IPS-18a (cell line): Measurements from ENCODE around the gene ZNF22.

Experiments used
- H3K27ac ChIP-seq: one replicate; pipeline ENCODE4 v1.5.1; 2013; ENCODE audit warnings: low read length
- H3K27me3 ChIP-seq: one replicate; pipeline ENCODE4 v1.6.1; 2013; ENCODE audit warnings: mild to moderate bottlenecking, low read length; ENCODE audit not compliant: control insufficient read depth, insufficient read depth
- H3K36me3 ChIP-seq: one replicate; pipeline ENCODE4 v1.6.1; 2013; ENCODE audit warnings: low read depth, low read length; ENCODE audit not compliant: control insufficient read depth
- H3K4me1 ChIP-seq: one replicate; pipeline ENCODE4 v1.6.1; 2013; ENCODE audit warnings: low read depth, low read length; ENCODE audit not compliant: control insufficient read depth
- H3K4me3 ChIP-seq: one replicate; pipeline ENCODE4 v1.5.1; 2013; ENCODE audit warnings: low read length
- H3K9ac ChIP-seq: one replicate; pipeline ENCODE4 v1.6.1; 2013; ENCODE audit warnings: mild to moderate bottlenecking, low read length, moderate library complexity
- H3K9me3 ChIP-seq: one replicate; pipeline ENCODE4 v1.6.1; 2013; ENCODE audit warnings: low read depth, low read length; ENCODE audit not compliant: control insufficient read depth

The ZNF22 gene

DNA sequence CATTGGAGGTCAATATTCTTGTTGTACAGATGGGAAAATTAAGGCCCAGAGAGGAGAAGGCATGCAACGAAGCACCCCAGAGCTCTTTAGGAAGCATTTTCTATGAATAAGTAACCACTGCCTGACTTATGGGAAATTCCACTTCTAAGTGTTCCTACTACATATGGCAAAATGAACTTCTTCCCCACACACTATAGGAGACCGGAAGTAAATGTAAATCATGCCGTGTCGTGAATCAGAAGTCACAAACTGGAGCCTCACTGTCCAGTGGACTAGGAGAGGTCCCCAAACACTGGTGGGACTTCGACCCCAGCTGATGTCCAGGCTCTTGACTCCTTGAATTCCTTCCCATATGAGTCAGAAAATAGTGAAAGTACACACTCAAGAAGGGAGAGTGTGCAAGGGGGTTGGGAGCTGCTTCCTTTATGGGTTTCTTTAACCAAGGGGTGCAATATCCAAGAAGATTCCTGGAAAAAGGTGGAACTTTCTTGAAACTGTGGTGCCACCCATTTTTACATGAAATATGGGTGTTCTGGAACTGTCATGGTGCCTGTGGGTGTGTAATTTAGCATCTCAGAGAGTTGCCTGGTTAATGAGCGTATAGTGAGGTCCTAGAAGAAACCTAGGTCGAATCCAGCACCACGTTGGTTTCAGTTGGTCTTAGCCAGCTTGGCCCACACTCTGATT, 34.5 kb upstream of the ZNF22 start:
- Histone ChIP-seq H3K4me1 (peaks cover 42% of the 10 kb centered on the region), H3K27ac (no peak overlapping the region), H3K9ac (no peak overlapping the region), H3K36me3 (no peaks in the 10 kb centered on the region), H3K9me3 (no peaks in the 10 kb centered on the region), H3K27me3 (no peaks in the 10 kb centered on the region), H3K4me3 (no peak overlapping the region)

DNA sequence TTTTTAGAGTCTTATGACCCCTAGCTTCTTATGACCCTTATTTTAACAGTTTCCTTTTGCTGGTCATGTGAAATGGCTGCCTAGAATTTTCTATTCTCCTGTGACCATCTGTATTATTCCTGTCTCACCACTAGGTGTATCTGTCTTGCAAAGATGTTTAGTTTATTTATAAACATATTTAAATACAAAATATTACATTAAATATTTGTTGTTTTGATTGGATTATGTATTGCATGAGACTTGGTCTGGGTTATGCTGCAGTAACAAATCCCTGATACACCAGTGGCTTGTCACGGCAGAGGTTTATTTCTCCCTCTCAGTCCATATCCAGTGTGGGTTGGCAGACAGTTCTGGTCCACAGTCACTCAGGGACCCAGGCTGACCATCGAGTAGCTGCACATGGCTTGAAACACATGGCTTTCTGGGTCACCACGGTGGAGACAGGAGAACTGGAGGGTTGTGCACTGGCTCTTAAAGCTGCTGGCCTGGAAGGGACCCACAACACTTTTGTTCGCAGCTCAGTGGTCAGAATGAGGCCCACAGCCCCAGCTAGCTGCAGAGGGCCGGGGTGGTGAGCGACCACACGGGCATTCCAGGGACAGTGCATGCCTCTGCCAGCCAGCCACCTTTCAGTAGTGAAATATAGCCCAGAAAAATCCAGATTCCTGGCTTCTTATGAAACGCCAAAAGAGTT, 33.8 kb upstream of the ZNF22 start:
- no peaks in the 10 kb centered on the region for H3K36me3 ChIP-seq
- H3K27me3 ChIP-seq, result no peaks in the 10 kb centered on the region
- peaks cover 38% of the 10 kb centered on the region for H3K4me1 ChIP-seq
- no peak overlapping the region for H3K9ac ChIP-seq
- no peaks in the 10 kb centered on the region for H3K9me3 ChIP-seq
- H3K27ac ChIP-seq, result no peak overlapping the region
- H3K4me3 ChIP-seq, result no peak overlapping the region

DNA sequence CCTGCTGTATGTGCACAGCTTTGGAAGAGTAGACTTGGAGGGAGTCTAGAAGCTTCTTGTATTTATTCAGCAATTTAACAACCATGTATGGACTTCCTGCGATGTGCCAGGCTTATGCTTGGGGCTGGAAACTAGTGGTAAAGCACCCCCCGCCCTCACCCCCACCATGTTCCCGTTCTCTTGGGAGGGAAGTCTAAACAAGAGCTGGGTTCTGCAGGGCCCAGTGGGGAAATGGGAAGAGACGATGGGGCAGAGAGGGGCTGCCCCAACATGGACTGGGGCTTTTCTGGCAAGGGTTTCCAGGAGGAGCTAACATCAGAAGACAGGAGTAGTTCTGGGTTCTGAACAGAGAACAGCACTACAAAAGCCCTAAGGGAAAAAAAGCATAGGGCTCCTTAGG, 33.1 kb upstream of the ZNF22 start:
- Histone ChIP-seq H3K27ac (no peak overlapping the region), H3K4me3 (no peak overlapping the region), H3K9ac (no peak overlapping the region), H3K36me3 (no peaks in the 10 kb centered on the region), H3K27me3 (no peaks in the 10 kb centered on the region), H3K4me1 (peaks cover 38% of the 10 kb centered on the region), H3K9me3 (no peaks in the 10 kb centered on the region)

DNA sequence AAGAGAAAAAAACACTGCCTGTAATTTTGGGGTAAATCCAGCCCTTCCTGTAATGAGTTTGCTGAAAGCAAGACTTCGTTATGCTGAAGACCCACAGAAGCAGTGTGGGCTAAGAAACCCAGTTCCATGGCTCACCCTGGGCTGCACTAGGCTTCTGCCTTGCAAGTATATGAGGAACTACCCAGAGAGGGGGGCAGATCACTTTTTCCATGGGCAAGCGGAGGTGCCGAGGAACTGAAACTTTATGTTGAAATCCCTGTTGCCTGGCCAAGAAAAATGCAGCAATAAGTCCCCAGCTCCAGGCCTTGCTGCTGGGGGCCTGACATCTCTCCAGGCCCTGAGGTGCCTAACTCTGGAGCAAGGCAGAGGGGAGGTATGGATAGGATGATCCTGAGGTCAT, 32.6 kb upstream of the ZNF22 start:
- H3K27ac ChIP-seq, result no peak overlapping the region
- no peaks in the 10 kb centered on the region for H3K27me3 ChIP-seq
- no peaks in the 10 kb centered on the region for H3K9me3 ChIP-seq
- no peak overlapping the region for H3K9ac ChIP-seq
- no peaks in the 10 kb centered on the region for H3K36me3 ChIP-seq
- H3K4me3 ChIP-seq, result no peak overlapping the region
- peaks cover 37% of the 10 kb centered on the region for H3K4me1 ChIP-seq

DNA sequence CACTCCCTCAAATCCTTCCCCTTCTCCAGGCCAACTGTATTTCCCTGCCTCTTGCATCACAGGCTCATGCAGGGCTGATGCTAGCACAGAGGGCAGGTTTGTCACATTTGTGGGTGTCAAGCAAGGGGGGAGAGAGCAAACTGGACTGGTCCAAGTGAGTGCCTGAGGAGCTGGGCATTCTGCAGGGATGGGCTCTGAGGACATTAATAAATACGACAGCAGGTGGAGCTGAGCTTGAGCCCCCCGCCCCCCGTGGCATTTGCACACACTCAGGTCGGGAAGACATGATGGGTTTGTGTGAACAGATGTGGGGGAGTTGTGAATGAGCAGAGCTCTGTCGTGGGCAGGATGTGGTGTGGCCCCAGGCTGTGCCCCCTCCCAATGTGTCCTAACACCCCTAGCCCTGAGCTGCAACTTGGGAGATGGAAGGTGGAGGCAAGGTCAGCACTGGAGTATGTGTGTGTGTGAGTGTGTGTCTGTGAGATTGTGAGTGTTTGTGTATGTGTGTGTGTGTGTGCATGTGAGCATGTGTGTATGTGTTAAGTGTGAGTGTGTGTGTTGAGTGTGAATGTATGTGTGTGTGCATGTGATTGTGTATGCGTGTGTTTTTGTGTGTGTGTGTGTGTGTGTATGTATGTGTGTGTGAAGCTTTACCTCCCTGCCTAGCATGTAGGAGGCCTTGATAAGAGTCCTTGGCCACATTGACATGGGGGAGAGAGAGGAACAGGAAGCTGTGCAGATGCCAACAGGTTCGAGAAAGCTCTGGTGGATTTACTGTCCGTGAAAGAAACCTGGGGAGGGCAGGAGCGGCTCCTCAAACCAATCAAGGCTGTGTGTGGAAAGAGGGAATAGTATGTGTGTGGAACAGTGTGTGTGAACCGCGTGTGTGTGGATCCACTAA, 32.0 kb upstream of the ZNF22 start:
- H3K27ac ChIP-seq, result no peak overlapping the region
- H3K4me1 ChIP-seq, result peaks cover 38% of the 10 kb centered on the region
- no peak overlapping the region for H3K4me3 ChIP-seq
- no peaks in the 10 kb centered on the region for H3K9me3 ChIP-seq
- H3K36me3 ChIP-seq, result no peaks in the 10 kb centered on the region
- H3K9ac ChIP-seq, result no peak overlapping the region
- no peaks in the 10 kb centered on the region for H3K27me3 ChIP-seq

DNA sequence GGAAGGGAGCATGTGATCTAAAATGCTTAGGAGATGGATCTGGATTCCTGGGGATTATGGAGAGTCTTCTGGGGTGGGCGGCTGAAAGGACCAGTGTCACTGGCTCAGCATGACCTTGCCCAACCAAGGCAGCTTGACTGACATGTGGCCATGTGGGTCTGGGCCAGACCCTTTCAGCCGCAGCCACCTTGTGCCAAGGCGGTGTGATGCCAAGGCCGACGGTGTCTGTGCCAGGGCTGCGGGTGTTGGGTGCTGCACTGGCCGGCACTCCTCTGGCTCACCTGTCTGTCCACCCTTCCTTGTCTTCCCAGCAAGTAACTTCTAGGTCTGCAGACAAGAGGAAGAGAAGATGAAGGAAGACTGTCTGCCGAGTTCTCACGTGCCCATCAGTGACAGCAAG, 30.9 kb upstream of the ZNF22 start:
- Histone ChIP-seq H3K9ac (no peak overlapping the region), H3K27ac (no peak overlapping the region), H3K4me3 (no peak overlapping the region)

GRCh38 chr10:44970812-44971395, 29.8 kb upstream of the ZNF22 start:
- Histone ChIP-seq H3K36me3 (no peaks in the 10 kb centered on the region), H3K9ac (no peak overlapping the region), H3K4me1 (peaks cover 31% of the 10 kb centered on the region), H3K4me3 (no peak overlapping the region), H3K9me3 (no peaks in the 10 kb centered on the region), H3K27me3 (no peaks in the 10 kb centered on the region), H3K27ac (no peak overlapping the region)

More for the DNA sequence above, 30.9 kb upstream of the ZNF22 start:
- Histone ChIP-seq H3K4me1 (peaks cover 37% of the 10 kb centered on the region), H3K9me3 (no peaks in the 10 kb centered on the region), H3K27me3 (no peaks in the 10 kb centered on the region), H3K36me3 (no peaks in the 10 kb centered on the region)

DNA sequence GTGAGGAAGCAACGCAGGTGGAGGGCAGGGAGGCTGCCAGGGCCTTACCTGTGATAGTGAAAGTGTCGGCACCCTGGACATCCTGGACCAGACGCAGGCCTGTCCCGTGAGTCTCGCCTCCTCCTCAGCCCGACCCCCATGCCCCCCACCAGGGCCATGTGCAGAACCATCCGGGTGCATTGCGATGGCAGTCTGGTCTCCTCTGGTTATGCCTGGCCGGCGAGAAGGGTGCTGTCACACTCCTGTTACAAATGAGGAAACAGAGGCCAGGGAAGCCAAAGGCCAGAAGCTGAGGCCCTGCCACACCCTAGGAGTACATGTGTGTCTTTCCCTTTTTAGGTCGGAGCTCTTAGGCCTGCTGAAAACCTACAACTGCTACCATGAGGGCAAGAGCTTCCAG, 29.3 kb upstream of the ZNF22 start:
- H3K4me3 ChIP-seq, result no peak overlapping the region
- H3K27me3 ChIP-seq, result no peaks in the 10 kb centered on the region
- H3K4me1 ChIP-seq, result peaks cover 31% of the 10 kb centered on the region
- no peaks in the 10 kb centered on the region for H3K36me3 ChIP-seq
- no peak overlapping the region for H3K27ac ChIP-seq
- H3K9me3 ChIP-seq, result no peaks in the 10 kb centered on the region
- no peak overlapping the region for H3K9ac ChIP-seq

DNA sequence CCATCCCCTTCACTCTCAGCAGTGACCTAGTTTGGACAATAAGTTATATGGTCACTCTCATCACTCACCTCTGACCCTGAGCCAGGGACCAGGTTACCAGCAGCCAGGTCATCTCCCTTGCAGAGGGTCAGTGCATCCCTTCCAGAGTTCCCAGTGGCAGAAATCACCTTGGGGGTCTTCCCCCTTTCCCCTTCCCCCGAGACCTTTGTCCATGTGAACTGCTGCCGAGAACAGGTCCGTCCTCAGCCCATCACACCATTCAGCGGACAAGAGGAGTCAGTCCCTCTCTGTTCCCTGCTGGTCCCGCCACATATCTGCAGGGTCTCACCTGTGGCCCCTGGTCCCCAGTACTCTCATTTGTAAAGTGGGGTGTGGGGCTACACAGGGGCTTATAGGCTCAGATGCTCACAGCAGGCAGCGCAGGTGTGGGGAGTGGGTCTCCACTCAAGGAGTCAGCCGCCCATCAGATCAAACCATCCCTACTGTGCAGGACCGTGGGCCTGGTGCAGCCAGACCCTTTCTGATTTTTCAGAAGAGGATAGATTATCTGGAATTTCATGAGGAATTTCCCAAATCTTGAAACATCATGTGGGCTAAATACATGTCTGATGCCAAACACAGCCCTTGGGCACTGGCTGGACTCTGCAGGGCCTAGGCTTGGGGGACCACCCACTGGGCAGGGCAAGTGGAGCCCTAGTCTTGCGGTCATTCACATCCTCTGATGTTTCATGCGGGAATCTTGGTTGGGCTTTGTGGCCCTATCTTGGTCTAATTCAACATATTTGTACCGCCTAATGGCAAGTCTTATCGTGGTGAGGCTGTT, 28.6 kb upstream of the ZNF22 start:
- H3K27ac ChIP-seq, result no peak overlapping the region
- no peak overlapping the region for H3K9ac ChIP-seq
- no peaks in the 10 kb centered on the region for H3K27me3 ChIP-seq
- H3K36me3 ChIP-seq, result no peaks in the 10 kb centered on the region
- H3K4me1 ChIP-seq, result peaks cover 32% of the 10 kb centered on the region
- no peak overlapping the region for H3K4me3 ChIP-seq
- no peaks in the 10 kb centered on the region for H3K9me3 ChIP-seq

- Histone ChIP-seq H3K27ac (no peak overlapping the region), H3K4me3 (no peak overlapping the region), H3K9ac (no peak overlapping the region), H3K9me3 (no peaks in the 10 kb centered on the region), H3K27me3 (no peaks in the 10 kb centered on the region), H3K36me3 (no peaks in the 10 kb centered on the region), H3K4me1 (peaks cover 35% of the 10 kb centered on the region)
Measured at GRCh38 chr10:44972874-44973306, 27.8 kb upstream of the ZNF22 start.
